GM19025 (cell line): ENCODE data around the gene TP53.

ENCODE experiments used
- ATAC-seq: cut with Tn5 transposase; IDR thresholded peaks from one replicate; pipeline ENCODE4 v1.9.1; 2021; ENCODE audit warnings: mild to moderate bottlenecking, low read depth, moderate library complexity; ENCODE audit not compliant: unreplicated experiment

The TP53 gene

GRCh38 chr17:7707446-7707845, 20.2 kb upstream of the TP53 start:
- ATAC-seq = no peak

GRCh38 chr17:7706631-7707354, 19.5 kb upstream of the TP53 start:
- ATAC-seq = no peak

GRCh38 chr17:7705269-7706255, 18.3 kb upstream of the TP53 start:
- ATAC-seq = no peak

GRCh38 chr17:7704601-7705268, 17.4 kb upstream of the TP53 start, which contains the start of gene EFNB3:
Gene EFNB3 (plus strand): TSS chr17:7705202. CDS start chr17:7705599, 397 bp downstream.
- no peak for ATAC-seq

GRCh38 chr17:7703584-7704479, 16.5 kb upstream of the TP53 start:
- no peak for ATAC-seq

- no peak for ATAC-seq
Measured at GRCh38 chr17:7702776-7703175, 15.5 kb upstream of the TP53 start.

- no peak for ATAC-seq
Measured at GRCh38 chr17:7701681-7702080, 14.4 kb upstream of the TP53 start.

GRCh38 chr17:7700510-7700909, 13.2 kb upstream of the TP53 start:
- ATAC-seq = no peak

- no peak for ATAC-seq
Measured at GRCh38 chr17:7697828-7698588, 10.7 kb upstream of the TP53 start.

GRCh38 chr17:7695586-7695985, 8.3 kb upstream of the TP53 start:
- ATAC-seq = no peak

- ATAC-seq = no peak
Measured at GRCh38 chr17:7688808-7689316, 1.6 kb upstream of the TP53 start.

- ATAC-seq = peak; percentile 70
Measured at GRCh38 chr17:7687908-7688807, 868 bp upstream of the TP53 start, which contains the start of gene WRAP53. Gene WRAP53 (plus strand): TSS chr17:7688477. CDS start chr17:7688649, 172 bp downstream.

- peak; percentile 47 for ATAC-seq
Measured at GRCh38 chr17:7686222-7687071, 843 bp downstream of the TP53 start.

- peak; percentile 56 for ATAC-seq
Measured at GRCh38 chr17:7685533-7686221, 1.6 kb downstream of the TP53 start.

GRCh38 chr17:7684851-7685532, 2.3 kb downstream of the TP53 start:
- no peak for ATAC-seq
